ENCODE data around the gene AGXT.

DNA sequence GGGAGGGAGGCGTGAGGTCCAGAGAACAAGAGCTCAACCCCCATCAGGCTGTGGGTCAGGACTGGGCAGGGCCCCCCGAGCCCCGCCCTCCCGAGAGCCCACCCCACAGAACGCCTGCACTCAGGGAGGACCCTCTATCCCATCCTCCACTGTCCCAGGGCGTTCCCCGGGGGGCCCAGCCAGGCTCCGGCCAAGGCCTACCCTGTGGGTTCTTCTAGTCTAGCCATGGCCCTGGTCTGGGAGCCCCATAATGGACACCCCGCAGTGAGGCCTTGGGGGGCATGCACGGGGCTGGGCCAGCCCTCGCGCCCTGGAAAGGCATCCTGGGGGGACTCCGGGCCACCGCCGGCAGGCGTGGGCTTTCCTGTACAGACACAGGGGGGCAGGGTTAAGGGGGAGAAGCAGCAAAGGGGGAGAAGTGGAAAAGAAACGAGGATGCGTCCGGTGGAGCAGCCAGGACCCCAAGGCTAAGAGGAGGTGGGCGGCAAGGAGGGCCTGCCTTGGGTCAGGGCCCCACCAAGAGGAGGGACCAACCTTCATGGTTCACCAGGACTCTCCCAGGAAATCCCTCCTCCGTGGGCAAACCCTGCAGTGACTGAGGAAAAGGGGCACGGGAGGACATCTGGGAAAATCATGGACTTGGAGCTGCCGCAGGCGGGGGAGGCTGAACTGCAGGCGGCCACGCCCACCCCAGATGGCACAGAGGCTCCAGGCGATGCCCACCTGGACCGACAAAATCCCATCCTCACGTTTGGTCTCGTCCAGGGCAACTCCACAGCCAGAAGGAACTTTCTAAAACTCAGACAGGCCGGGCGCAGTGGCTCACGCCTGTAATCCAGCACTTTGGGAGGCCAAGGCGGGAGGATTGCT, 34.8 kb downstream of the AGXT start:
- TF ChIP-seq, protein P1, sequence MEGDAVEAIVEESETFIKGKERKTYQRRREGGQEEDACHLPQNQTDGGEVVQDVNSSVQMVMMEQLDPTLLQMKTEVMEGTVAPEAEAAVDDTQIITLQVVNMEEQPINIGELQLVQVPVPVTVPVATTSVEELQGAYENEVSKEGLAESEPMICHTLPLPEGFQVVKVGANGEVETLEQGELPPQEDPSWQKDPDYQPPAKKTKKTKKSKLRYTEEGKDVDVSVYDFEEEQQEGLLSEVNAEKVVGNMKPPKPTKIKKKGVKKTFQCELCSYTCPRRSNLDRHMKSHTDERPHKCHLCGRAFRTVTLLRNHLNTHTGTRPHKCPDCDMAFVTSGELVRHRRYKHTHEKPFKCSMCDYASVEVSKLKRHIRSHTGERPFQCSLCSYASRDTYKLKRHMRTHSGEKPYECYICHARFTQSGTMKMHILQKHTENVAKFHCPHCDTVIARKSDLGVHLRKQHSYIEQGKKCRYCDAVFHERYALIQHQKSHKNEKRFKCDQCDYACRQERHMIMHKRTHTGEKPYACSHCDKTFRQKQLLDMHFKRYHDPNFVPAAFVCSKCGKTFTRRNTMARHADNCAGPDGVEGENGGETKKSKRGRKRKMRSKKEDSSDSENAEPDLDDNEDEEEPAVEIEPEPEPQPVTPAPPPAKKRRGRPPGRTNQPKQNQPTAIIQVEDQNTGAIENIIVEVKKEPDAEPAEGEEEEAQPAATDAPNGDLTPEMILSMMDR (IDR thresholded peaks at IDR 0.05) = no peak
- no peak for TF ChIP-seq POLR2AphosphoS5 (IDR thresholded peaks at IDR 0.05)
